ENCODE results near the gene SLC16A13. TPM values are rescaled to one million over a fixed set of nuclear protein-coding genes. Genes with fewer than 3 reads are reported as not detected.
"Not testable (repeated sequence)": the region's sequence is repeated elsewhere in the genome, so short reads cannot be mapped to it uniquely, and the experiment has no call there.

The SLC16A13 gene
- total and polyA plus RNA-seq, 2 donors (not counting 3 experiments of a cell fraction or from before 2014, with no cell fraction given) = 16.8 to 24.7 TPM

- H3K36me3 ChIP-seq (ENCODE audit: control insufficient read depth in 2 of 2, extremely low read depth in 1 of 2, insufficient read depth in 2 of 2, low read length in 2 of 2); DNase-seq (ENCODE audit: low read depth, low spot score); H3K27me3 ChIP-seq (ENCODE audit: control insufficient read depth in 2 of 2, insufficient read depth in 2 of 2, low read length in 2 of 2); H3K4me3 ChIP-seq (replicated peaks in 1 of 3; ENCODE audit: insufficient read depth in 1 of 3, low read depth in 1 of 3, low read length in 3 of 3); FAIRE-seq; dilution Hi-C loops (cut with MboI; ENCODE audit: extremely low pct_ligation_motif_present, low sequenced_read_pairs); H4K20me1 ChIP-seq (replicated peaks; ENCODE audit: control insufficient read depth, extremely low read depth, insufficient read depth, low read length); H3K79me2 ChIP-seq (ENCODE audit: control insufficient read depth, insufficient read depth, low read length); BruUV-seq (replicated peaks); H3K9me3 ChIP-seq (replicated peaks; ENCODE audit: control insufficient read depth, insufficient read depth, low read length); H3K4me2 ChIP-seq (ENCODE audit: insufficient read depth, low read length); H3K9me1 ChIP-seq (replicated peaks; ENCODE audit: control insufficient read depth, extremely low read depth, insufficient read depth, low read length); H3K9ac ChIP-seq (replicated peaks; ENCODE audit: extremely low read depth, insufficient read depth, low read length); H3K27ac ChIP-seq (ENCODE audit: insufficient read depth, low read depth, low read length): not testable (repeated sequence)
- Histone ChIP-seq H3K4me1 (ENCODE audit: control insufficient read depth, extremely low read depth, insufficient read depth, low read length) (peaks cover 27% of the 10 kb centered on the region), H2AFZ (ENCODE audit: low read depth, low read length) (peak overlapping the region; percentile 31)
- CTCF ChIA-PET = interaction anchor here (0.8 to 5.9 kb wide), 30 partner anchors 8 to 514 kb away, joined by 3 to 223 read pairs (median 8); partner anchors contain the start of genes ACADVL, ASGR1, DLG4 and GABARAP
- POLR2A ChIA-PET = interaction anchor here (0.7 to 1.0 kb wide), 2 partner anchors 14 to 23 kb away, joined by 3 read pairs; no protein-coding TSS in a partner anchor
- intact Hi-C loops (cut with micrococcal nuclease) = loop anchor here (1.0 kb wide), 2 partner anchors 89 to 130 kb away; no protein-coding TSS in a partner anchor
Observed at GRCh38 chr17:7046725-7047397, 11.0 kb downstream of the SLC16A13 start.

GRCh38 chr17:7047566-7047965 lies 11.8 kb downstream of the SLC16A13 start:
- FAIRE-seq = no peak
- dilution Hi-C loops (cut with MboI; ENCODE audit: extremely low pct_ligation_motif_present, low sequenced_read_pairs) = no loop called here
- no TSS peak for BruUV-seq (replicated peaks)

More at GRCh38 chr17:7047566-7047965, 11.8 kb downstream of the SLC16A13 start:
- H3K4me3 ChIP-seq (replicated peaks in 1 of 3; ENCODE audit: insufficient read depth in 1 of 3, low read depth in 1 of 3, low read length in 3 of 3) = no peak overlapping the region
- H4K20me1 ChIP-seq (replicated peaks; ENCODE audit: control insufficient read depth, extremely low read depth, insufficient read depth, low read length) = no peaks in the 10 kb centered on the region
- no peak overlapping the region for H3K27ac ChIP-seq (ENCODE audit: insufficient read depth, low read depth, low read length)
- no peak overlapping the region for H2AFZ ChIP-seq (ENCODE audit: low read depth, low read length)
- DNase-seq (ENCODE audit: low read depth, low spot score) = no peak
- H3K79me2 ChIP-seq (ENCODE audit: control insufficient read depth, insufficient read depth, low read length) = no peaks in the 10 kb centered on the region
- H3K27me3 ChIP-seq (ENCODE audit: control insufficient read depth in 2 of 2, insufficient read depth in 2 of 2, low read length in 2 of 2) = no peaks in the 10 kb centered on the region
- no peaks in the 10 kb centered on the region for H3K9me1 ChIP-seq (replicated peaks; ENCODE audit: control insufficient read depth, extremely low read depth, insufficient read depth, low read length)
- no peak for TF ChIP-seq GATA2 (IDR thresholded peaks at IDR 0.05; ENCODE audit: insufficient read depth, insufficient read length, low read depth, low read length)
- no peak for TF ChIP-seq POLR2A (IDR thresholded peaks at IDR 0.05; ENCODE audit: low read depth, low read length)
- no peak for TF ChIP-seq JUN (IDR thresholded peaks at IDR 0.05; ENCODE audit: borderline replicate concordance, insufficient read depth, insufficient read length, low read depth)
- TF ChIP-seq CTCF (IDR thresholded peaks at IDR 0.05; ENCODE audit: extremely low read depth in 1 of 2, insufficient read depth in 1 of 2, low read depth in 1 of 2, low read length in 2 of 2) = no peak
- no peak for TF ChIP-seq MAX (IDR thresholded peaks at IDR 0.05; ENCODE audit: insufficient read depth, insufficient read length)
- no peak for TF ChIP-seq MYC (IDR thresholded peaks at IDR 0.05; ENCODE audit: low read depth, low read length)
- TF ChIP-seq EZH2 (IDR thresholded peaks at IDR 0.05; ENCODE audit: borderline replicate concordance, low read depth, low read length, severe bottlenecking) = no peak
- no peak for TF ChIP-seq POLR2AphosphoS5 (IDR thresholded peaks at IDR 0.05; ENCODE audit: insufficient read depth, low read depth, low read length)
- TF ChIP-seq FOS (IDR thresholded peaks at IDR 0.05; ENCODE audit: borderline replicate concordance, insufficient read depth, low read length) = no peak
- POLR2A ChIA-PET = no interaction called here
- no peak overlapping the region for H3K9ac ChIP-seq (replicated peaks; ENCODE audit: extremely low read depth, insufficient read depth, low read length)
- H3K36me3 ChIP-seq (ENCODE audit: control insufficient read depth in 2 of 2, extremely low read depth in 1 of 2, insufficient read depth in 2 of 2, low read length in 2 of 2) = no peaks in the 10 kb centered on the region
- no peaks in the 10 kb centered on the region for H3K9me3 ChIP-seq (replicated peaks; ENCODE audit: control insufficient read depth, insufficient read depth, low read length)
- H3K4me2 ChIP-seq (ENCODE audit: insufficient read depth, low read length) = no peak overlapping the region
- H3K4me1 ChIP-seq (ENCODE audit: control insufficient read depth, extremely low read depth, insufficient read depth, low read length) = peaks cover 27% of the 10 kb centered on the region
- CTCF ChIA-PET = interaction anchor here (1.0 to 5.9 kb wide), 6 partner anchors 89 to 249 kb away, joined by 3 to 223 read pairs (median 16); no protein-coding TSS in a partner anchor
- intact Hi-C loops (cut with micrococcal nuclease) = no loop called here
